BE2C (cell line): ENCODE measurements around the gene ALK.

Experiments
- DNase-seq: peaks from one replicate; pipeline ENCODE4 v3.0.0-alpha.2; 2020
- H3K27me3 ChIP-seq: fragments of 250-450 bp; sonication (Bioruptor Pico); 2 replicates; pipeline ENCODE4 v1.5.1; 2020; ENCODE audit warnings: mild to moderate bottlenecking
- H3K36me3 ChIP-seq: fragments of 250-450 bp; sonication (Bioruptor Pico); 2 replicates; pipeline ENCODE4 v1.5.1; 2020; ENCODE audit warnings: mild to moderate bottlenecking
- H3K4me1 ChIP-seq: fragments of 250-450 bp; sonication (Bioruptor Pico); 2 replicates; pipeline ENCODE4 v1.5.1; 2020
- H3K4me3 ChIP-seq: 2 replicates; pipeline ENCODE4 v1.5.1; 2011; ENCODE audit warnings: low read depth, low read length
- H3K9me3 ChIP-seq: fragments of 250-450 bp; sonication (Bioruptor Pico); 2 replicates; pipeline ENCODE4 v1.5.1; 2020
- CTCF ChIP-seq: IDR thresholded peaks from 2 replicates; pipeline ENCODE4 v1.5.1; 2012; ENCODE audit warnings: mild to moderate bottlenecking, low read depth, low read length

The ALK gene

GRCh38 chr2:29517413-29517812 lies 404.0 kb downstream of the ALK start:
- Histone ChIP-seq H3K36me3 (no peaks in the 10 kb centered on the region), H3K9me3 (no peaks in the 10 kb centered on the region), H3K27me3 (no peaks in the 10 kb centered on the region), H3K4me1 (peaks cover 26% of the 10 kb centered on the region), H3K4me3 (no peak overlapping the region)
- TF ChIP-seq CTCF = no peak
- peak; percentile 25 for DNase-seq

GRCh38 chr2:29516767-29517166 lies 404.6 kb downstream of the ALK start:
- Histone ChIP-seq H3K9me3 (no peaks in the 10 kb centered on the region), H3K27me3 (no peaks in the 10 kb centered on the region), H3K4me3 (no peak overlapping the region), H3K4me1 (peaks cover 26% of the 10 kb centered on the region), H3K36me3 (no peaks in the 10 kb centered on the region)
- DNase-seq = no peak
- TF ChIP-seq CTCF = no peak

GRCh38 chr2:29509878-29510277 lies 411.5 kb downstream of the ALK start:
- Histone ChIP-seq H3K4me1 (no peaks in the 10 kb centered on the region), H3K9me3 (no peaks in the 10 kb centered on the region), H3K27me3 (no peaks in the 10 kb centered on the region), H3K4me3 (no peak overlapping the region), H3K36me3 (no peaks in the 10 kb centered on the region)
- DNase-seq = no peak
- TF ChIP-seq CTCF = no peak

GRCh38 chr2:29509397-29509796 lies 412.0 kb downstream of the ALK start:
- H3K27me3 ChIP-seq = no peaks in the 10 kb centered on the region
- DNase-seq = no peak
- H3K4me3 ChIP-seq = no peak overlapping the region
- no peaks in the 10 kb centered on the region for H3K9me3 ChIP-seq
- no peak for TF ChIP-seq CTCF
- no peaks in the 10 kb centered on the region for H3K4me1 ChIP-seq
- no peaks in the 10 kb centered on the region for H3K36me3 ChIP-seq

GRCh38 chr2:29504746-29505145 lies 416.6 kb downstream of the ALK start:
- Histone ChIP-seq H3K9me3 (no peaks in the 10 kb centered on the region), H3K36me3 (no peaks in the 10 kb centered on the region), H3K27me3 (no peaks in the 10 kb centered on the region), H3K4me1 (no peaks in the 10 kb centered on the region), H3K4me3 (no peak overlapping the region)
- no peak for DNase-seq
- no peak for TF ChIP-seq CTCF

GRCh38 chr2:29502460-29502911 lies 418.9 kb downstream of the ALK start:
- H3K4me1 ChIP-seq = no peaks in the 10 kb centered on the region
- H3K27me3 ChIP-seq = no peaks in the 10 kb centered on the region
- no peak overlapping the region for H3K4me3 ChIP-seq
- no peak for DNase-seq
- no peak for TF ChIP-seq CTCF
- no peaks in the 10 kb centered on the region for H3K36me3 ChIP-seq
- H3K9me3 ChIP-seq = no peaks in the 10 kb centered on the region
